ENCODE data around the gene YY1. TPM values are rescaled to one million over a fixed set of nuclear protein-coding genes. Genes with fewer than 3 reads are reported as not detected.

Gene YY1
- total RNA-seq, 1 donor from 2014 or later = 60.6 TPM

DNA sequence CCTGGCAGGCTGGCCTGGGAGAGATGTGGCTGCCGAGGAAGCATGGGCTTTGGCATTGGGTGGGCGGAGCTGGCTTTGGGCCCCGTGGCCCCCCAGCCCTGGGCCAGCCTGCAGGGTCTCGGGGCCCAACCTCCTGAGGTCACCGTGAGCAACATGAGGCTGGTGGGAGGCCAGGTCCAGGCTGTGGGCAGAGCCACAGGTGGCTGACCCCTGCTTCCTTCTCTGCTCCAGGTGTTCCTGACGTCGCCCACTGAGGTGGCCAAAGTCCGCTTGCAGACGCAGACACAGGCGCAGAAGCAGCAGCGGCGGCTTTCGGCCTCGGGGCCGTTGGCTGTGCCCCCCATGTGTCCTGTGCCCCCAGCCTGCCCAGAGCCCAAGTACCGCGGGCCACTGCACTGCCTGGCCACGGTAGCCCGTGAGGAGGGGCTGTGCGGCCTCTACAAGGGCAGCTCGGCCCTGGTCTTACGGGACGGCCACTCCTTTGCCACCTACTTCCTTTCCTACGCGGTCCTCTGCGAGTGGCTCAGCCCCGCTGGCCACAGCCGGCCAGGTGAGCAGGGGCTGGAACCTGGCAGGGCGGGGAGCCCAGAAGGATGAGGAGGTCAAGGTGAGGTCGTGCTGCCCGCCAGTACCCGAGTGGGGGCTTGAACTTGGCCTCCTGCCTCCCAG lies 89.7 kb downstream of the YY1 start:
- DNase-seq = no peak
- no peak overlapping the region for H3K27ac Mint-ChIP-seq (ENCODE audit: unreplicated experiment)
- H3K36me3 Mint-ChIP-seq (ENCODE audit: unreplicated experiment) = no peaks in the 10 kb centered on the region
- H3K9me3 Mint-ChIP-seq (ENCODE audit: unreplicated experiment) = peaks cover 6% of the 10 kb centered on the region
- no peaks in the 10 kb centered on the region for H3K27me3 Mint-ChIP-seq (ENCODE audit: unreplicated experiment)
- no peak overlapping the region for H3K4me3 Mint-ChIP-seq (ENCODE audit: unreplicated experiment)
- H3K4me1 Mint-ChIP-seq (ENCODE audit: low read depth, unreplicated experiment) = peaks cover 2% of the 10 kb centered on the region
- no peak for TF ChIP-seq CTCF (IDR thresholded peaks at IDR 0.05; ENCODE audit: partially characterized antibody, unreplicated experiment)

DNA sequence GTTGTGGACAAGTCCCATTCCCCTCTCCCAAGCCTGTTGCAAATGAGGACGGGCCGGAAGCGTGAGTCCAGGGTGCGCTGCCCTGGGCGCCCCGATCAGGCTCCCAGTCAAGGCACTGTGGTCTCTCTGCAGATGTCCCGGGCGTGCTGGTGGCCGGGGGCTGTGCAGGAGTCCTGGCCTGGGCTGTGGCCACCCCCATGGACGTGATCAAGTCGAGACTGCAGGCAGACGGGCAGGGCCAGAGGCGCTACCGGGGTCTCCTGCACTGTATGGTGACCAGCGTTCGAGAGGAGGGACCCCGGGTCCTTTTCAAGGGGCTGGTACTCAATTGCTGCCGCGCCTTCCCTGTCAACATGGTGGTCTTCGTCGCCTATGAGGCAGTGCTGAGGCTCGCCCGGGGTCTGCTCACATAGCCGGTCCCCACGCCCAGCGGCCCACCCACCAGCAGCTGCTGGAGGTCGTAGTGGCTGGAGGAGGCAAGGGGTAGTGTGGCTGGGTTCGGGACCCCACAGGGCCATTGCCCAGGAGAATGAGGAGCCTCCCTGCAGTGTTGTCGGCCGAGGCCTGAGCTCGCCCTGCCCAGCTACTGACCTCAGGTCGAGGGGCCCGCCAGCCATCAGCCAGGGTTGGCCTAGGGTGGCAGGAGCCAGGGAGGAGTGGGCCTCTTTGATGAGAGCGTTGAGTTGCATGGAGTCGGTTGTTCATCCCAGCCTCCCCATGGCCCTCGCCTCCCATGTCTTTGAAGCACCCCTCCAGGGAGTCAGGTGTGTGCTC lies 90.5 kb downstream of the YY1 start:
- TF ChIP-seq CTCF (IDR thresholded peaks at IDR 0.05; ENCODE audit: partially characterized antibody, unreplicated experiment) = no peak
- H3K27ac Mint-ChIP-seq (ENCODE audit: unreplicated experiment) = no peak overlapping the region

DNA sequence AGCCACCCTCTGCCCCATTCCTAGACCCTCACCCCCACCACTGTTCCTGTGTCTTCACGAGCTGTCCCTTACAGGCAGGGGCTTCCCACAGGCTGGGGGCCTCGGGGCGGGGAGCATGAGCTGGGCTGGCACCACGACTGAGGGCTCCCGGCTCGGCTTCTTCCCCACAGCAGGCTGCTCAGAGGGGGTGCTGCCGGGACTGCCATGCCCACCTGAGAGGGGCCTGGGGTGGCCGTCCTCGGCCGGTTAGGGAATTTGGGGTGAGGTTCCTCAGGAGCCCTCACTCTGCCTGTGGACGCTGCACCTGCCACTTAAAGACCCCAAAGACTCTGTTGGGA lies 91.0 kb downstream of the YY1 start:
- no peak overlapping the region for H3K4me3 Mint-ChIP-seq (ENCODE audit: unreplicated experiment)
- no peaks in the 10 kb centered on the region for H3K36me3 Mint-ChIP-seq (ENCODE audit: unreplicated experiment)
- H3K27me3 Mint-ChIP-seq (ENCODE audit: unreplicated experiment) = no peaks in the 10 kb centered on the region
- TF ChIP-seq CTCF (IDR thresholded peaks at IDR 0.05; ENCODE audit: partially characterized antibody, unreplicated experiment) = no peak
- peaks cover 2% of the 10 kb centered on the region for H3K4me1 Mint-ChIP-seq (ENCODE audit: low read depth, unreplicated experiment)
- DNase-seq = no peak
- peaks cover 6% of the 10 kb centered on the region for H3K9me3 Mint-ChIP-seq (ENCODE audit: unreplicated experiment)
- no peak overlapping the region for H3K27ac Mint-ChIP-seq (ENCODE audit: unreplicated experiment)

More for the DNA sequence above, 90.5 kb downstream of the YY1 start:
- no peak for DNase-seq
- Mint-ChIP-seq H3K4me3 (ENCODE audit: unreplicated experiment) (no peak overlapping the region), H3K4me1 (ENCODE audit: low read depth, unreplicated experiment) (peaks cover 2% of the 10 kb centered on the region), H3K9me3 (ENCODE audit: unreplicated experiment) (peaks cover 6% of the 10 kb centered on the region), H3K27me3 (ENCODE audit: unreplicated experiment) (no peaks in the 10 kb centered on the region), H3K36me3 (ENCODE audit: unreplicated experiment) (no peaks in the 10 kb centered on the region)

- Mint-ChIP-seq H3K27me3 (ENCODE audit: unreplicated experiment) (no peaks in the 10 kb centered on the region), H3K4me1 (ENCODE audit: low read depth, unreplicated experiment) (peaks cover 2% of the 10 kb centered on the region), H3K4me3 (ENCODE audit: unreplicated experiment) (no peak overlapping the region), H3K9me3 (ENCODE audit: unreplicated experiment) (peaks cover 6% of the 10 kb centered on the region), H3K27ac (ENCODE audit: unreplicated experiment) (no peak overlapping the region), H3K36me3 (ENCODE audit: unreplicated experiment) (no peaks in the 10 kb centered on the region)
- TF ChIP-seq CTCF (IDR thresholded peaks at IDR 0.05; ENCODE audit: partially characterized antibody, unreplicated experiment) = no peak
- no peak for DNase-seq
These were observed 91.5 kb downstream of the YY1 start for GRCh38 chr14:100330388-100330931.

Data from glutamatergic neuron (in vitro differentiated cells).